Measurements from ENCODE around the gene MFN2. TPM values are rescaled to one million over a fixed set of nuclear protein-coding genes. Genes with fewer than 3 reads are reported as not detected.
"Not testable (repeated sequence)": the region's sequence is repeated elsewhere in the genome, so short reads cannot be mapped to it uniquely, and the experiment has no call there.

The MFN2 gene
- total RNA-seq, 1 donor = 59.7 TPM

DNA sequence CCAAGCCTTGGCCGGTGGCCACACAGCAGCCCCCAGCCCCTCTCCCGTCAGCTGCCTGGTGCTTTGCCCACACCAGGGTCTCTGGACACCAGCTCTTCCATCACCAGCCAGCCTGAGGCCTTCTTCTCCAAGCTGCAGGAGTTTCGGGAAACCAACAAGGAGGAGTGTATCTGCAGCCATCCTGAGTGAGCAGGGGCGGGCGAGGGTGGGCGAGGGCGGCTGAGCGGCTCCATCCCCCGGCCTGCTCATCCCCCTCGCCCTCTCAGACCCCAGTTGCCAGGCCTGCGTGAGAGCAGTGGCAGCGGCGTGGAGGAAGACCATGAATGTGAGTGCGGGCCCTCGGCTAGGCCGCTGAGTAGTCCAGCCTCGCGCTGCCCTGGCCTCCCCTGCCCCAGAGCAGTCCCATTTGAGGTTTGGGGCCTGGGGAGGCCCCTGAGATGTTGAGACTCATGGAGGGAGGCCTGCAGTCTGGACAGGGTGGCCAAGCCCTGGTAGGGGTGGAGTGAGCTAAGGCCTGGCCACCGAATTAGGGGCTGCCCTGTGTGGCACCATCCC, 48.8 kb downstream of the MFN2 start:
- no peak overlapping the region for H3K4me3 ChIP-seq (ENCODE audit: low read depth, low read length)
- TF ChIP-seq, protein P1, sequence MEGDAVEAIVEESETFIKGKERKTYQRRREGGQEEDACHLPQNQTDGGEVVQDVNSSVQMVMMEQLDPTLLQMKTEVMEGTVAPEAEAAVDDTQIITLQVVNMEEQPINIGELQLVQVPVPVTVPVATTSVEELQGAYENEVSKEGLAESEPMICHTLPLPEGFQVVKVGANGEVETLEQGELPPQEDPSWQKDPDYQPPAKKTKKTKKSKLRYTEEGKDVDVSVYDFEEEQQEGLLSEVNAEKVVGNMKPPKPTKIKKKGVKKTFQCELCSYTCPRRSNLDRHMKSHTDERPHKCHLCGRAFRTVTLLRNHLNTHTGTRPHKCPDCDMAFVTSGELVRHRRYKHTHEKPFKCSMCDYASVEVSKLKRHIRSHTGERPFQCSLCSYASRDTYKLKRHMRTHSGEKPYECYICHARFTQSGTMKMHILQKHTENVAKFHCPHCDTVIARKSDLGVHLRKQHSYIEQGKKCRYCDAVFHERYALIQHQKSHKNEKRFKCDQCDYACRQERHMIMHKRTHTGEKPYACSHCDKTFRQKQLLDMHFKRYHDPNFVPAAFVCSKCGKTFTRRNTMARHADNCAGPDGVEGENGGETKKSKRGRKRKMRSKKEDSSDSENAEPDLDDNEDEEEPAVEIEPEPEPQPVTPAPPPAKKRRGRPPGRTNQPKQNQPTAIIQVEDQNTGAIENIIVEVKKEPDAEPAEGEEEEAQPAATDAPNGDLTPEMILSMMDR (IDR thresholded peaks at IDR 0.05; ENCODE audit: insufficient read depth, low read length) = no peak
- no peak for DNase-seq (ENCODE audit: low read depth)

DNA sequence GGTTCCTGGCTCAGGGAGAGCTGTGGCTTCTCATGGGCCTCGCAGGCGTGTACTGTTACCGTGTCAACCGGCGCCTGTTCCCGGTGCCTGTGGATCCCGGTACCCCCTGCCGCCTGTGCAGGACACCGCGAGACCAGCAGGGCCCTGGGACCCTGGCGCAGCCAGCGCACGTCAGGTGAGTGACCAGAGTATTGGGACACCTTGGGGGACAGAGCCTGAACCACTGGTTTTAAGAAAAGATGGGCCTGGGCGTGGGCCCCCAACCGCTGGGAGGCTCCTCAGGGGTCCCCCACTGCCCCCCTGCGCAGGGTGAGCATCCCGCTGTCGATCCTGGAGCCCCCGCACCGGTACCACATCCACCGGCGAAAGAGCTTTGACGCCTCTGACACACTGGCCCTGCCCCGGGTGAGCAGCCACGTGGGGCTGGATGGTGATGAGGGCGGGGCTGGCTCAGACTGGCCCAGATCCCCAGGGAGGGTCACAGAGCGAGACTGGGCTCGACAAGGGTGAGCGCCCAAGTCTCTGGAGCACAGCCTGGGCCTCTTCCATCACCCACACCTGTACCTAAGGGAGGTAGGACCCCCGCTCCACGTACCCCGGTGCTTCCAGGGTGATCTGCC, 49.6 kb downstream of the MFN2 start:
- DNase-seq (ENCODE audit: low read depth) = no peak
- TF ChIP-seq, protein P1 (IDR thresholded peaks at IDR 0.05; ENCODE audit: insufficient read depth, low read length) = no peak

DNA sequence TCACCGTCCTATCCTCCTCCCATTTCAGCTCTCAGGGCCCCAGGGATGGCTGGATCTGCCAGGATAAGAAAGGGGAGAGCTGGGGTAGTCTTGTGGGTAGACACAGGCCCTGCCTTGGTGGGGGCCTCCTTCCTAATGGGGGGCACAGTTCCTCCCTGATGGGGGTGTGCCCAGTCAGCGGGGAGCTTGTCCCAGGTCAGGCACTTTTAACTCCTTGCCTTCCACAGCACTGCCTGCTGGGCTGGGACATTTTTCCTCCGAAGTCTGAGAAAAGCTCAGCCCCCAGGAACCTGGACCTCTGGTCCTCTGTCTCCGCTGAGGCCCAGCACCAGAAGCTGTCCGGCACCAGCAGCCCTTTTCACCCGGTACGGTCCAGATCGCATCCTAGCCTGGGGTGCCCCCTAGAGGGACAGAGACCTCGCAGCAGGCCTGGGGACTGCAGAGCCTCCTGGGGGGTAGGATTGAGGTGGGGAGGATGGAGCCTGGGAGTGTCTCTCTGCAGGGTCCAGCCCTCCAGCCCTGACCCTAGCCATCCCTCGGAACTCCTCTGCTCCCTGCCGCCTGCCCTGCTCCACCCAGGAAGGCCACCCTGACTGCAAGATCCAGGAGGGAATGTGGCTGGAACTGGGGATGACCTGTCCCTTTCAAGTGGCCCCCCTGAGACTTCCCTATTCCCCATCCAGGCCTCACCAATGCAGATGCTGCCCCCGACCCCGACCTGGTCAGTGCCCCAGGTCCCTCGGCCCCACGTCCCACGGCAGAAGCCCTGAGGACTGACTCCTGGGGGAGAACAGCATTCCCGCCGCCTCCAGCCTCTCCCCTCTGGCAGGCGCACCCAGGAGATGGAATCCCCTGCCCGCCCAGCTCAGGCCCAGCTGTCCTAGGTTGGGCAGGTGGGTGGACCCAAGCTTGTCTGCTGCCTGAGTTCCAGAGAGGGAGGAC, 51.1 kb downstream of the MFN2 start:
- peak; percentile 27 for DNase-seq (ENCODE audit: low read depth)
- TF ChIP-seq, protein P1 (IDR thresholded peaks at IDR 0.05; ENCODE audit: insufficient read depth, low read length) = peak; percentile 57

More for the DNA sequence above, 49.6 kb downstream of the MFN2 start:
- H3K4me3 ChIP-seq (ENCODE audit: low read depth, low read length) = no peak overlapping the region

DNA sequence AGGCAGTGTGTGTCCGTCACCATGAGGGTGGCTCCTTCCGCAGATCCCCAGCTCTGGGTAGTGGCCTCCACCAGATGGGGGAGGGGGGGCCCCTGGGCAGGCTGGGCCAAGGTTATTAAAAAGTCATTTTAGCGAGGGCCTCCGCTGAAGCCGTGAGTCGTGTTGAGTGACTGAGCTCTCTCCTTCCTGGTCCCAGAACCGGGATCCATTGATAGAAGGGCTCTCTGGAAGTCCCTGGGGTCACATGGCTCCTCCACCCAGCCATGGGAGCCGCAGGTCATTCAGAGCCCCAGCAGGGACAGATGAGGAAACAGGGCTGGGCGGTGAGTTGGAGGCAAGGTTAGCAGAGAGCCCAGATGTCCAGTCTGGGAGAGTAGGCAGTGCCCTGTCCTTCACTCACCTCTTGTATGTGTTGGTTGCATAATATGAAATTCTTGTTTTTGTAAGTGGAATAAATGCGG, 51.9 kb downstream of the MFN2 start:
- no peak overlapping the region for H3K4me3 ChIP-seq (ENCODE audit: low read depth, low read length)
- TF ChIP-seq, protein P1 (IDR thresholded peaks at IDR 0.05; ENCODE audit: insufficient read depth, low read length) = no peak
- DNase-seq (ENCODE audit: low read depth) = no peak

More for the DNA sequence above, 51.1 kb downstream of the MFN2 start:
- H3K4me3 ChIP-seq (ENCODE audit: low read depth, low read length) = no peak overlapping the region

DNA sequence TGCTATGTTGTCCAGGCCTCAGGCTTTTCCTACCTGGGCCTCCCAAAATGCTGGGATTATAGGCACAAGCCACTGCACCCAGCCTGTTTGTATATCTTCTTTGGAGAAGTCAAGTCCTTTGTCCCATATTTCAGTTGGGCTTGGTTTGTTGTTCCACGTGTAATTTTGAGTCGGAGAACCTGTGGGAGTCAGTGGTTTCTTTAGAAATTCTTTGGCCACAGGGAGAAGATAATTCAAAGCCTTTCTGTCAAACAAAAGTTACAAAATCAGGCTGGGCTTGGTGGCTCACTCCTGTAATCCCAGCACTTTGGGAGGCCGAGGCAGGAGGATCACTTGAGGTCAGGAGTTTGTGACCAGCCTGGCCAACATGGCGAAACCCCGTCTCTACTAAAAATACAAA, 53.2 kb downstream of the MFN2 start:
- DNase-seq (ENCODE audit: low read depth) = not testable (repeated sequence)

DNA sequence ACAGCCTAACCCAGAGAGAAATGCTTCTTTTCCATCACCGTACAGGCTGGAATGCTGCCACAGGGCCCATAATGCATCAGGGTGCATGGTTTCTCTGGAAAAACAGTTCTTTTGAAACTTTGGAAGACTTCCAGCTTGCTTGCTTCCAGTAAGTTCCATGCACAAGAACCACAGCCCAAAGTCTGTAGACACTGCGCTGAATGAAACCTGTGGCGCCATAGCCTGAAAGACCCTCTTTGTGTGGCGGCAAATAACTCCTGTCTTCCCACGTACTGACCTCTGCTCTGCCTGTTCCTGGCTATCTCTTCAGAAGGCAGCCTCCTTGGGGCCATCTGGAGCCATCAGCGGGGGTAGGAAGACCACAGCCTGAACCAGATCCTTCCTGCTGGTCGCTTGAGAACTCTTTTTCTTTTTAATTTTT, 54.1 kb downstream of the MFN2 start:
- TF ChIP-seq, protein P1 (IDR thresholded peaks at IDR 0.05; ENCODE audit: insufficient read depth, low read length) = no peak
- peak; percentile 62 for DNase-seq (ENCODE audit: low read depth)
- no peak overlapping the region for H3K4me3 ChIP-seq (ENCODE audit: low read depth, low read length)

More for the DNA sequence above, 53.2 kb downstream of the MFN2 start:
- not testable (repeated sequence) for H3K4me3 ChIP-seq (ENCODE audit: low read depth, low read length)

DNA sequence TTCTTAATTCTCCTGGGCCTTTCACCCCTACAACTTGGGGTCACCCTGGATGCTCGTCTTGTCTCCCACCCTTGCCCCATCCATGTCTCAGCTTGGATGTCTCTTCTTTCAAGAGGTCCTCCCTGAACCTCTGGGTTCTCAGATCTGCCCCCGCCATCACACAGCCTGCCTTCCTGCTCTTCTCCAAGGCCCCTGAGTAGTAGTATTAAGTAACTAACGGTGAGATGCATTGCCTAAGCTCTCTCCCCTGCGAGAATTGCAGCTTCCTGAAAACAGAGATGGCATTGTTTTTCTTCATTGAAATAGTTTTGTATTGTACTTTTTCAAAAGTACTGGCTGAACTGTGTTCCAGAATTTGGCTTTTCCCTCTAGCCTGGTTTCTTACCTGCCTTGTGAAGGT, 55.1 kb downstream of the MFN2 start:
- no peak for DNase-seq (ENCODE audit: low read depth)
- TF ChIP-seq, protein P1 (IDR thresholded peaks at IDR 0.05; ENCODE audit: insufficient read depth, low read length) = no peak

More for the DNA sequence above, 55.1 kb downstream of the MFN2 start:
- H3K4me3 ChIP-seq (ENCODE audit: low read depth, low read length) = no peak overlapping the region
